ENCODE measurements around the gene VN1R5. TPM values are rescaled to one million over a fixed set of nuclear protein-coding genes. Genes with fewer than 3 reads are reported as not detected.
"Not testable (repeated sequence)": the region's sequence is repeated elsewhere in the genome, so short reads cannot be mapped to it uniquely, and the experiment has no call there.

VN1R5 gene
- total RNA-seq (2014; rRNA removed; shearing (Covaris generic)): not detected in 2 replicates

DNA sequence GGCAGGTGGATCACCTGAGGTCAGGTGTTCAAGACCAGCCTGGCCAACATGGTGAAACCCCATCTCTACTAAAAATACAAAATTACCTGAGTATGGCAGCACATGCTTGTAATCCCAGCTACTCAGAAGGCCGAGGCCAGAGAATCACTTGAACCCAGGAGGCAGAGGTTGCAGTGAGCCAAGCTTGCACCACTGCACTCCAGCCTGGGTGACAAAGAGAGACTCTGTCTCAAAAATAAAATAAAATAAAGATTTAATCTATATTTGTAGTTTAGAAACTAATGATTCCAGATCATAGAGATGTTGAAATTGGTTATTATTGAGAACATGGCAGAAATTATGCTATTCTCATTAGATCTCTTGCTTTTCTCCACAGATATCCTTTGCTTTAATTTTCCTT is at the start of gene VN1R5:
VN1R5 (plus strand) TSS at position 301 of the 400 bp plus-strand sequence.
- not testable (repeated sequence) for DNase-seq (ENCODE audit: low read depth)

GRCh38 chr1:247209396-247209795 is 46.5 kb upstream of the VN1R5 start:
- DNase-seq (ENCODE audit: low read depth): no peak

- no peak for DNase-seq (ENCODE audit: low read depth)
These were observed 45.9 kb upstream of the VN1R5 start for GRCh38 chr1:247210062-247210375.

DNA sequence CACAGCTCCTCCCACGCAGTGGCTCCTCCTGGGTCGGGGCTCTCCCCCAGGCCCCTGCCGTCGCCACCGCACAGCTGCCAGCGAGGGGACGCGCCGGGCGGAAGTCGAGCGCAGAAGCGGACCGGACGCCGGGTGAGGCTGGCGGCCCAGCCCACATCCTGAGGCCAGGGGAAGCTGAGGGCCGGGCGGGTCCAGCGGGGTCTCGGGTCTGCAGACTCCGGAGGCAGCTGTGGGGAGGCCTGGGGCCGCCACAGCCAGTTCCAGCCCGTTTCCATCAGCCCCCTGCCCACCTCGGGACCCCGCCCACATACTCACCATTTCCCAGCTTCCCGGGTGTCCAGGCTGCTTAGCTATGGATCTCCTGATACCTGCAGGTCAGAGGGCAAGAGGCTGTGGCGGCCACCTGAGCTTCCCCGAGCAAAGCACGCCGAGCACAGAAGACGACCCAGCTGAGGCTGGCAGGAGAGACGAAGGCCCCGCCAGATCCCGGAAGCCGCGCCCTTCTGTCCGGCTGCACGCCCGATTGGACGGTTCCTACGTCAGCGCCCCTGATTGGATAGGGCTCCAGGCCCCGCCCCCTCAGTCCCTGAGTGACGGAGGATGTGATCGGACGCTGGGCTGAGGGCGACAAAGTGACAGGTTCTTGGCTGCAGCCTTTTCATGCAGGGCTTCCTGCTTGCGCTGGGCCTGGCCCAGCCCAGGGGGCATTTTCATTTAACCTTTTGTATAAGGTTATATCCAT is 45.3 kb upstream of the VN1R5 start:
- peak; percentile 95 for DNase-seq (ENCODE audit: low read depth)

GRCh38 chr1:247211339-247211738 is 44.5 kb upstream of the VN1R5 start:
- DNase-seq (ENCODE audit: low read depth): no peak

GRCh38 chr1:247212012-247212411 is 43.9 kb upstream of the VN1R5 start:
- DNase-seq (ENCODE audit: low read depth): no peak

- DNase-seq (ENCODE audit: low read depth): no peak
These were observed 43.0 kb upstream of the VN1R5 start for GRCh38 chr1:247212627-247213617.

DNA sequence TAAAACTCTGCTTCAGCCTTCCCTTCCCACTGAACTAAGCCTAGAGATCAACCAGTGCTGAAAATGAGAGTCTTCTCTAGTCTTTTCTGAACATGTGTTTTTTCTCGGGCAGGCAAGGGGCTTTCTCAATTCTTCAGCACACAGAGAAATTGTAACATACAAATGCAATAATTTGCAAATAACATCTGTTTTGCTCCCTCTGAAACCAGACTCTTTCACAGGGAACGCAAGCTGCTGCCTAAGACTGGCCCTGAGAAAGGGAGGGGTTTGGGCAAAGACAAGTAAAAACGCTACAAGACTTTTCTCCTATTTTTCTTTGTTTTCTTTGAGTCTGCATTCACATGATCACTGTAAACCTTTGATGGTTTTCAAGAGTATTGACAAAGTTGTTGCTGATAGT is 39.6 kb upstream of the VN1R5 start:
- no peak for DNase-seq (ENCODE audit: low read depth)

GRCh38 chr1:247218121-247218651 is 37.7 kb upstream of the VN1R5 start:
- no peak for DNase-seq (ENCODE audit: low read depth)

GRCh38 chr1:247220280-247220679 is 35.6 kb upstream of the VN1R5 start:
- not testable (repeated sequence) for DNase-seq (ENCODE audit: low read depth)

GRCh38 chr1:247222840-247223239 is 33.0 kb upstream of the VN1R5 start:
- no peak for DNase-seq (ENCODE audit: low read depth)

- DNase-seq (ENCODE audit: low read depth): no peak
These were observed 31.1 kb upstream of the VN1R5 start for GRCh38 chr1:247224822-247225221.

DNA sequence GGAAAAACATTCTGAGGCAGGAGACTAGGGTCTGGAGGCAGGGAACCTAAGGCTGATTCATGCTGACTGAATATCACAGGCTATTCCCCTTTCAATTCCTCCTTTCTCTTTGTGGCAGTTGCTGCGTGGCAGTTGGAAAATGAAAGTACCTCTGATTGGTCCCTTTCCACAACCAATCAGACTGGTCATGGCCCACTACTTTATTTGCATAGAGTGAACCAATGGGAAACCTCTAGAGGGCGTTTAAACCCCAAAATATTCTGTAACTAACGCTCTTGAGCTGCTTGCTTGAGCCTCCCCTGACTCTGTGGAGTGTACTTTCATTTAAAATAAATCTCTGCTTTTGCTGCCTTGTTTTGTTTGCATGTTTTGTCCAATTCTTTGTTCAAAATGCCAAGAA is 27.7 kb upstream of the VN1R5 start:
- DNase-seq (ENCODE audit: low read depth): peak; percentile 17

DNA sequence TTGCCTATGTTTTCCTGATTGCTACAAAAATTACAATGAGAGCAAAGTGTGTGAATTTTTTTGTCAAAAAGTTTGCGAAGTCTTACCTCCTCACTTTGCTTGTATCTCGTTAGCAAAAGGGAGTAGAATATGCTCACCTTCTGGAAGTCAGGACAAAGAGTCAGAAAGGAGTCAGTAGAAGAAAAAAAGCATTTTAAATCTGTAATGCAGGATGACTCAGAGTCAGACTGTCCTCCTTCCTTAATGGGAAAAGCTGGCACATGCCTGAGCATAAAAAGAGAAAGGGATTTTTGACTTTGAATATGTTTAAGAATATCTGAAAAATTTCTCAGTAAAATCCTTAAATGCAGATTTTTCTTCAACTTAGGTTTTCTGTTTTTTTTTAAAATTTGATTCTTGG is 14.2 kb upstream of the VN1R5 start:
- peak; percentile 17 for DNase-seq (ENCODE audit: low read depth)

GRCh38 chr1:247243524-247244137 is 12.2 kb upstream of the VN1R5 start:
- DNase-seq (ENCODE audit: low read depth): peak; percentile 9

- DNase-seq (ENCODE audit: low read depth): no peak
These were observed 9.4 kb upstream of the VN1R5 start for GRCh38 chr1:247246325-247247115.

GRCh38 chr1:247247568-247247967 is 8.3 kb upstream of the VN1R5 start:
- no peak for DNase-seq (ENCODE audit: low read depth)

GRCh38 chr1:247266053-247266452 is 10.2 kb downstream of the VN1R5 start:
- no peak for DNase-seq (ENCODE audit: low read depth)

GRCh38 chr1:247268390-247269045 is 12.6 kb downstream of the VN1R5 start:
- no peak for DNase-seq (ENCODE audit: low read depth)

- DNase-seq (ENCODE audit: low read depth): no peak
These were observed 13.3 kb downstream of the VN1R5 start for GRCh38 chr1:247269133-247269532.

GRCh38 chr1:247270003-247270402 is 14.1 kb downstream of the VN1R5 start:
- no peak for DNase-seq (ENCODE audit: low read depth)
